Subcutaneous abdominal adipose tissue (tissue), 5 donors: Measurements from ENCODE around the gene BRI3BP.

ENCODE experiments used
- H3K27ac ChIP-seq: one replicate; pipeline ENCODE4 v1.7.0; 2013; ENCODE audit warnings: low read depth, mild to moderate bottlenecking, inconsistent platforms, low read length, moderate library complexity
- H3K27me3 ChIP-seq, 5 donors: one replicate each; pipeline ENCODE4 v1.7.0; 2013; ENCODE audit warnings: low read length in 5 of 5, inconsistent platforms in 1 of 5; ENCODE audit not compliant: control insufficient read depth in 5 of 5, insufficient read depth in 4 of 5
- H3K36me3 ChIP-seq, 5 donors: one replicate each; pipeline ENCODE4 v1.7.0; 2013; ENCODE audit warnings: low read length in 5 of 5; ENCODE audit not compliant: control insufficient read depth in 5 of 5, insufficient read depth in 5 of 5
- H3K4me1 ChIP-seq, 5 donors: one replicate each; pipeline ENCODE4 v1.7.0; 2013; ENCODE audit warnings: low read length in 5 of 5, mild to moderate bottlenecking in 3 of 5, moderate library complexity in 1 of 5; ENCODE audit not compliant: control insufficient read depth in 5 of 5, insufficient read depth in 5 of 5
- H3K4me3 ChIP-seq, 5 donors: one replicate each; pipeline ENCODE4 v1.7.0; 2013; ENCODE audit warnings: low read length in 5 of 5, low read depth in 1 of 5
- H3K9ac ChIP-seq, 5 donors: one replicate each; pipeline ENCODE4 v1.7.0; 2013; ENCODE audit warnings: low read length in 5 of 5, mild to moderate bottlenecking in 4 of 5, moderate library complexity in 3 of 5
- H3K9me3 ChIP-seq, 5 donors: one replicate each; pipeline ENCODE4 v1.7.0; 2013; ENCODE audit warnings: low read length in 5 of 5; ENCODE audit not compliant: control insufficient read depth in 5 of 5
- donor health status: healthy.
- donor health status: healthy.
- donor health status: healthy.
- donor health status: healthy.
- donor health status: healthy.

The BRI3BP gene

DNA sequence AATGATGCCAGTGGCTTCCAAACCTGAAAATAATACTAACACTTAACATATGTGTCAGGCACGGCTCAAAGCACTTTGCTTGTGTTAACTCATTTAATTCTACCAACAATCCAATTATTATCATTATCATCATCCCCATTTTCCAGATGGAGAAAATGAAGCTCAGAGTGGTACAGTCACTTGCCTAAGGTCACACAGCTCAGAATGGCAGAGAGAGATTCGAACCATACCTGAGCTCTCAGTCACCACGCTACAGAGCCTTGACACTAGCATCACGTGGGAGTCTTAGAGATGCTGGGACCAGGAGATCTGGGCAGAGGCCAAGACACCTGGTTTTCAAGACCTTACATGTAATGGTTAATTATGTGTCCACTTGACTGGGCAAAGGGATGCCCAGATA, 38.7 kb upstream of the BRI3BP start:
- no peak overlapping the region for H3K27ac ChIP-seq
- no peaks in the 10 kb centered on the region for H3K9me3 ChIP-seq
- H3K9ac ChIP-seq: peak overlapping the region in 2 of 5 donors; percentile 23 to 48
- H3K4me1 ChIP-seq: peaks cover 0 to 3% (median 0%) of the 10 kb centered on the region in 5 donors
- H3K36me3 ChIP-seq: peaks cover 0 to 88% (median 69%) of the 10 kb centered on the region in 5 donors
- H3K27me3 ChIP-seq: no peaks in the 10 kb centered on the region
- H3K4me3 ChIP-seq: no peak overlapping the region

DNA sequence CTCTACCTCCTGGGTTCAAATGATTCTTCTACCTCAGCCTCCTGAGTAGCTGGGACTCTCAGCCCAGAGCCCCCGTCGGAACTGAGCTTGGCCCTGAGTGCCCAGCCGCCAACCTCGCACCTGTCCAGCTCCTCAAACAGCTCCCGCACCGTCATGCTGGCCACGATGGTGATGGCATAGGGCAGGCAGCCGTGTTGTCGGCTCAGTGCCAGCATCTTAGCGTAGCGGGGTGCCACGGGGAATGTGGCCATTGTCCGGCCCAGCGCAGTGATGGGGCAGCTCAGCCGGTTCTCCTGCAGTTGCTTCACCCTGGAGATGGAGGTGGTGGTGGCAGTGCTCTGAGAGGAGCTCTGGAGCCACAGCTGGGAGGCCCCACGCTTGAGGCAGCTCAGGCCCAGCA, 36.9 kb upstream of the BRI3BP start:
- no peak overlapping the region for H3K4me3 ChIP-seq
- H3K36me3 ChIP-seq: peaks cover 0 to 82% (median 61%) of the 10 kb centered on the region in 5 donors
- peaks cover 0 to 3% (median 0%) of the 10 kb centered on the region in 5 donors for H3K4me1 ChIP-seq
- no peak overlapping the region for H3K9ac ChIP-seq
- H3K27ac ChIP-seq: no peak overlapping the region
- H3K9me3 ChIP-seq: no peaks in the 10 kb centered on the region
- H3K27me3 ChIP-seq: no peaks in the 10 kb centered on the region

DNA sequence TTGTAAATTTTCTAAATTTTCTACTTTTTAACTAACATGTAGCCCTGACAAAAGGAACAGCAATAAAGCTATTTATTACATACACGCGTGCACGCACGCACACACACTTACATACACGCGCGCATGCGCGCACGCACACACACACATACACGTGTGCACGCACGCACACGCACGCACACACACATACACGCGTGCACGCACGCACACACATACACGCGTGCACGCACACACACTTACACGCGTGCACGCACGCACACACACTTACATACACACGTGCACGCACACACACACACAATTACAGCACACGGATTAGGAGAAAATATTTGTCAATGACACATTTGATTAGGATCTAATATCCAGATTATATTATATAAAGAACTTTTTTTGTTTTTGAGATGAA, 32.4 kb upstream of the BRI3BP start:
- no peaks in the 10 kb centered on the region for H3K27me3 ChIP-seq
- H3K9ac ChIP-seq: no peak overlapping the region
- H3K4me3 ChIP-seq: no peak overlapping the region
- peaks cover 0 to 3% (median 0%) of the 10 kb centered on the region in 5 donors for H3K4me1 ChIP-seq
- H3K27ac ChIP-seq: no peak overlapping the region
- no peaks in the 10 kb centered on the region for H3K9me3 ChIP-seq
- peaks cover 0 to 72% (median 63%) of the 10 kb centered on the region in 5 donors for H3K36me3 ChIP-seq

DNA sequence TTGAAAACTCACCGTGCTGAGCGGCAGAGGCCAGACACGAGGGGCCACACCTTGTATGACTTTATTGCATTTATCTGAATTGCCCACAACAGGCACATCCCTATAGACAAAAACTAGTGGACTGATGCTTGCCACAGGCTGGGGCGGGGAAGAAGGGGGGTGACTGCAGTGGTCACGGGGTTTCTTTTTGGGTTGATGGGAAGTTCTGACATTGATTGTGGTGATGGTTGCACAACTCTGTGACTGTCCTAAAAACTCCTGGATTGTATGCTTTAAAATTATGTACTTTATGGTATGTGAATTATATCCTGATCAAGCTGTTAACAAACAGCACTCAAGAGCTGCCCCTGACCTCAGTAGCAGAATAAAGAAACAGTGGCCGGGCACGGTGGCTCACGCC, 30.2 kb upstream of the BRI3BP start:
- Histone ChIP-seq H3K9me3 (no peaks in the 10 kb centered on the region), H3K4me3 (no peak overlapping the region), H3K4me1 (peaks cover 0 to 3% (median 0%) of the 10 kb centered on the region in 5 donors), H3K27me3 (no peaks in the 10 kb centered on the region), H3K27ac (no peak overlapping the region), H3K9ac (no peak overlapping the region), H3K36me3 (peaks cover 0 to 73% (median 66%) of the 10 kb centered on the region in 5 donors)

DNA sequence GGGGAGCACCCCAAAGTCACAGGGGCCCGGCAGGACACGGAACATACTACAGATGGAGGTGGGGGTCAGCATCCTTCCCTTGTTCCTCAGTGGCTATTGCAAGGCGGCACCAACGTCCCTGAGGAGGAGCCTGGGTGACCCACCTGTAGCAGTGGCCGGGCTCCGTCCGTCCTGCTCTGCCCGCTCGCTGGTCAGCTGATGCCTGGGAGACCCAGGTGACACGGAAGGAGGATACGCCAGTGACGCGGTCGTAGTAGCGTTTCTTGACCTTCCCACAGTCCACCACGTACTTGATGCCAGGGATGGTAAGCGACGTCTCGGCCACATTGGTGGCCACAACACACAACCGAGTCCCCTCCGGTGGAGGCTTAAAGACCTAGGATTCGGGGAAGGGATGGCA, 29.2 kb upstream of the BRI3BP start:
- Histone ChIP-seq H3K36me3 (peaks cover 0 to 80% (median 74%) of the 10 kb centered on the region in 5 donors), H3K9me3 (no peaks in the 10 kb centered on the region), H3K4me1 (peaks cover 0 to 3% (median 0%) of the 10 kb centered on the region in 5 donors), H3K4me3 (no peak overlapping the region), H3K27me3 (no peaks in the 10 kb centered on the region), H3K27ac (no peak overlapping the region), H3K9ac (no peak overlapping the region)

DNA sequence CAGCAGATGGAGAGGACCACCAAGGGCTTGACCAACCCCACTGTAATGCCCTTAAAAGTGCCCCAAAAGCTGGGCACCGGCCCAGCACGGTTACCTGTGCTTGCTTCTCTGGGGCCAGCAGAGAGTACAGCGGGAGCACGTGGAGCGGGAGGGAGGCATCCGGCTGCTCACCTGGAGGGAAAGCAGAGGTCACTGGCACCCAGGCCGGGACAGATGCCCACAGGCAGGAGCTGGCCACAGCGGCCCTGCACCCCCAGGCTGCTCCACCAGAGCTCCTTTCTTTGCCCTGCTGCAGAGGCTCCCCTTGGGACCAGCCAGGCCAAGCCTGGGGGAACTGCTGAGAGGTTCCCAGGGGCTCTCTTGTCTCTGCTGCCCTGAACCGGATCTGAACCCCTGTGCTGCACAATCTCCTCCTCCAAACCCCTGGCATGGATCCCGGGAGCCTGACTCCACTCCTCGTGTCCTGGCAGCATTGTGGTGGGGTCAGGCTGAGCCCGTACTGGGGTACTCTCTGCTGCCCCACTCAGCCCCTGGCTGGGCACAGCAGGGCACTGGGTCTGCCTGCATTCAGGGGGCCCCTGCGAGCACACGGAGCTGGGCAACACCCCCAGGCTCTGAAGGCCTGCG, 28.5 kb upstream of the BRI3BP start:
- Histone ChIP-seq H3K4me3 (no peak overlapping the region), H3K27ac (no peak overlapping the region), H3K36me3 (peaks cover 0 to 81% (median 70%) of the 10 kb centered on the region in 5 donors), H3K4me1 (no peaks in the 10 kb centered on the region), H3K27me3 (no peaks in the 10 kb centered on the region), H3K9me3 (no peaks in the 10 kb centered on the region), H3K9ac (no peak overlapping the region)

DNA sequence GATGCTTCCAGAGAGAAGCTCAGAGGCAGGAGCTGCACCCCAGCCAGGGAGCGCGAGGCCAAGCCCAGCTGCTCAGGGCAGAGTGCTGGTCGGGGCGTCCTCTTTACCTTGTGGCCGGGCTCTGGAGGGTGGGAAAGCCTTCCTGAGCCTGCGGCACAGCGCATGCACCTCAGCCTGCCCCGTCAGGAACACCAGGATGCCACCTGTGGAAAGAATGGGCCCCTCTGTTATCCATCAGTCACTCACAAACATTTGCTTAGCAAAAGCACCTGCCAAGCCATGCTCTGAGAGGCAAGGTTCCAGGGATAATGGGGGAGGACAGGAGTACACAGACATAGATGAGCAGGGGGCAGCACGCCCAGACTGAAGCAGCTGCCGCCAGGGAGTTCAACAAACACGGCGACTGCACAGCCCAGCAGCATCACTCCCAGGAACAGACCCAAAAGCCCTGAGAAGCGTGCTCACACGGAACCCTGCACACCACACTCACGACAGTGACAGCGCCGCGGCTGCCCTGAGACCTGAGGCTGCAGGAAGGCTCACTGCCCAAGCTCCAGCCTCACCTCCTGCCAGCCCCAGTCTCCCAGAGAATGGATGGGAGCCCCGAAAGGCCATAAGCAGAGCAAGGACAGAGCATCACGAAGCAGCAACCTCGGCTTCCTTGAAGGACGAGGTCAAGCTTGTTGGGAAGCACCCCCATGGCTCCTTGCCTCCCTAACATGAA, 26.3 kb upstream of the BRI3BP start:
- Histone ChIP-seq H3K4me1 (no peaks in the 10 kb centered on the region), H3K36me3 (peaks cover 0 to 95% (median 81%) of the 10 kb centered on the region in 5 donors), H3K27ac (no peak overlapping the region), H3K4me3 (no peak overlapping the region), H3K27me3 (no peaks in the 10 kb centered on the region), H3K9me3 (no peaks in the 10 kb centered on the region), H3K9ac (no peak overlapping the region)

DNA sequence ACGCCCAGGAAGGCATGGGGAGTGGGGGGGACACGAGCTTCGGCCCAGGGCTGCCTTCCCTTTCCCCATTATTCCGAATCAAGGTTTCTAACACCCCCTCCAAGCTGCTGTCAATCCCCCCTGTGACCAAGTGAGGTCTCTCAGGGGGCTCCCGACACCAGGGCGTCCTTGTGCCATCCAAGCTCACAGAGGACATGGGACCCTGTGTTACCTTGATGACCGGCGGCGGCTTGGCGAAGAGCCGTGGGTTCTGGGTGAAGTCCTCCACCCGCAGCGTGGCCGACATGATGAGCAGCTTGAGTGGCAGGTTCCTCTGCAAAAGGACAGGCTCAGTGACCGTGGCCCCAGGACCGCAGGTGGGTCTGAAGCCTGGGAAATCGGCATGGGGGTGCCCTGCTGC, 24.8 kb upstream of the BRI3BP start:
- H3K4me3 ChIP-seq: no peak overlapping the region
- H3K4me1 ChIP-seq: no peaks in the 10 kb centered on the region
- H3K9ac ChIP-seq: no peak overlapping the region
- no peaks in the 10 kb centered on the region for H3K27me3 ChIP-seq
- peaks cover 0 to 91% (median 77%) of the 10 kb centered on the region in 5 donors for H3K36me3 ChIP-seq
- H3K27ac ChIP-seq: no peak overlapping the region
- no peaks in the 10 kb centered on the region for H3K9me3 ChIP-seq

DNA sequence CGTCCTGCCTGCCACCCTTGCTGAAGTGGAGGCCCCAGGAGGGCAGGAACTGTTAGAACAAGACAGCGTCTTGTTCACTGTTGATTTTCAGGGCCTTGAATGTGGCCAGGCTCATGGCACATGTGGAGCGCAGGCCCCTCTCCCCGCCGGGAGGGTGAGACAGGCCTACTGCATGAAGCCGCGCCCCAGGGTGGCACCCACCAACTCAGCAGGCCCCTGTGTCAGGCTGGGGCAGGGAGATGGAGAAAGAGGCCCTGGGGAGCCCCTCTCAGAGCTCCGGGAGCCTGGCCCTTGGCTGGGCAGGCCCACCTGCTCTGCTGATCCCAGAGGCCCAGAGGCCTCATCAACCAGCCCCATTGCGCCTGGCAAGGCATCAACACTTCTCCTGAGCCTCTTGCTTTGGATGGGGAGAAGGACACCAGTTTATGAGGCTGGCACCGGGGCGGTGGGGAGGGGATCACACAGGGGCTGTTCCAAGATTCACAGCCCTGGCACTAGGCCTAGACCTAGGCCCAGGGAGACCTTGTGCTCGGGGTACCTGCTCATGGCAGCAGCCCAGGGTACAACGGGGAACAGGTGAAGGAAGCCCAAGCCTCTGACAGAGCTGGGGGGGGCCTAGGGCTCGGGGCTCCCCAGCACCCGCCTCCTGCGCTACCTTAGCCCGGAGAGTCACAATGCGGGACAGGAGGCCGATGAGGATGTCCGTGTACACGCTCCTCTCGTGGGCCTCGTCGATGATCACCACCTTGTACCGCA, 22.6 kb upstream of the BRI3BP start:
- peaks cover 0 to 88% (median 73%) of the 10 kb centered on the region in 5 donors for H3K36me3 ChIP-seq

DNA sequence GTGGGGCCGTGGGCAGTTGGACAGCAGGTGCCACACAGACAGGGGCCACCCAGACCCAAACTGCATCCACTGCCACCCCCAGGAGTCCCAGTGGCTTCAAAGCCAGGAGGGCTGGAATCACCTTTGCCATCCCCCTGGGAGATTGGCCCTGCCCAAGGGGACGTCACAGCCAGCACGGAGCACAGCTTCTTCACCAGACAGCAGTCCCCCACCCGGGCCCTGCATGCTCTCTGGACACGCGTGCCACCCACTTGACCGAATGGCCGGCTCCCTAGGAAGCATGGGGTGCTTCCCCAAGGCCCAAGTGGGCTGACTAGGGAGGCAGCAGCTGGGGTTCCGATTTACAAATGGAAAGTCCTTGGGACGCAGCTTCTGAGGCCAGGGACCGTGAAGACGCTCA, 21.8 kb upstream of the BRI3BP start:
- no peaks in the 10 kb centered on the region for H3K4me1 ChIP-seq
- no peak overlapping the region for H3K4me3 ChIP-seq
- peaks cover 0 to 86% (median 71%) of the 10 kb centered on the region in 5 donors for H3K36me3 ChIP-seq
- H3K9me3 ChIP-seq: no peaks in the 10 kb centered on the region
- H3K9ac ChIP-seq: no peak overlapping the region
- H3K27ac ChIP-seq: no peak overlapping the region
- no peaks in the 10 kb centered on the region for H3K27me3 ChIP-seq

More for the DNA sequence above, 22.6 kb upstream of the BRI3BP start:
- H3K9ac ChIP-seq: no peak overlapping the region
- H3K27ac ChIP-seq: no peak overlapping the region
- H3K4me3 ChIP-seq: no peak overlapping the region
- no peaks in the 10 kb centered on the region for H3K27me3 ChIP-seq
- no peaks in the 10 kb centered on the region for H3K9me3 ChIP-seq
- no peaks in the 10 kb centered on the region for H3K4me1 ChIP-seq
